Heart right ventricle (tissue), 16 donors: ENCODE measurements around the gene ERBB3. TPM values are rescaled to one million over a fixed set of nuclear protein-coding genes. Genes with fewer than 3 reads are reported as not detected.
A peak's percentile ranks its signal among the peaks of the same experiment; 100 is the strongest.

Experiments
- ATAC-seq, 8 donors: fragments of 200-7000 bp; cut with Tn5 transposase; one replicate each; pipeline ENCODE4 v1.9.1; 2020; ENCODE audit warnings: mild to moderate bottlenecking in 8 of 8, moderate library complexity in 8 of 8, moderate number of reproducible peaks in 1 of 8
- DNase-seq, 2 donors: peaks; one replicate each; pipeline ENCODE4 v3.0.0-alpha.2; 2020
- H3K27ac ChIP-seq, 10 donors: fragments of 200-600 bp; sonication (generic) in 2 of 10; one replicate each; pipeline versions ENCODE4 v1.5.0 to v1.8.0; 2020 to 2022; ENCODE audit warnings: mild to moderate bottlenecking in 3 of 10
- H3K27me3 ChIP-seq, 7 donors: fragments of 200-600 bp; one replicate each; pipeline ENCODE4 v1.8.0; 2021 to 2022; ENCODE audit warnings: mild to moderate bottlenecking in 2 of 7
- H3K36me3 ChIP-seq, 9 donors: fragments of 200-600 bp; sonication (generic) in 1 of 9; one replicate each; pipeline versions ENCODE4 v1.5.0 to v1.8.0; 2020 to 2022; ENCODE audit warnings: mild to moderate bottlenecking in 2 of 9
- H3K4me1 ChIP-seq, 9 donors: fragments of 200-600 bp; sonication (generic) in 1 of 9; one replicate each; pipeline versions ENCODE4 v1.5.0 to v1.8.0; 2020 to 2022; ENCODE audit warnings: mild to moderate bottlenecking in 4 of 9
- H3K4me3 ChIP-seq, 10 donors: fragments of 200-600 bp; sonication (generic) in 2 of 10; one replicate each; pipeline versions ENCODE4 v1.5.0 to v1.8.0; 2020 to 2022; ENCODE audit warnings: mild to moderate bottlenecking in 7 of 10, moderate library complexity in 2 of 10
- H3K9me3 ChIP-seq, 11 donors: fragments of 200-600 bp in 10 of 11; sonication (generic) in 2 of 11; one replicate each; pipeline versions ENCODE4 v1.5.0 to v1.8.0; 2013 to 2022; ENCODE audit warnings: mild to moderate bottlenecking in 2 of 11, control low read depth in 1 of 11, moderate library complexity in 1 of 11
- WGBS, 2 donors: extraction: QIAGEN DNeasy Blood & Tissue Kit; methylation state at CpG; one replicate each; pipeline ENCODE4 v1.1.7; 2013; ENCODE audit warnings: inconsistent platforms in 1 of 2; 5-methylcytosine and 5-hydroxymethylcytosine counted together
- intact Hi-C, 10 donors: fragments of 100-400 bp; cut with DNase I; formaldehyde crosslinking; loops; one replicate each; pipeline versions ENCODE4 v1.11.1 to v1.14.2; 2022
- polyA plus RNA-seq, 2 donors: library from polyadenylated mRNA; stranded (reverse); fragments of 200-250 nt; gene quantifications; one replicate each; pipeline ENCODE4 v1.2.3, GENCODE V29; 2013
- total RNA-seq, 10 donors: library from RNA; stranded (reverse); fragmentation: NEBNext Ultra II Directional in 3 of 10; extraction: Animal tissue kit (Norgen Biotek cat#: 25700) in 3 of 10; gene quantifications; one replicate each; pipeline versions ENCODE4 v1.2.1 to v1.2.4, GENCODE V29; 2021 to 2023
- TF ChIP-seq, protein P1 (sequence below), 9 donors: fragments of 200-600 bp; sonication (generic) in 2 of 9; IDR thresholded peaks; one replicate each; pipeline versions ENCODE4 v1.5.0 to v1.8.0; 2021 to 2022; ENCODE audit warnings: antibody characterized with exemption in 9 of 9, mild to moderate bottlenecking in 5 of 9, moderate library complexity in 1 of 9
- donor health status: Arrhythmogenic right ventricular cardiomyopathy.
- donor health status: ischemic (EF 13 %, LVEDD 7.1; RV severe dilation, severe dysfunction).
- donor health status: healthy with polysubstance abuse.
- donor health status: DM: no; HTN: yes; CAD: no.
- donor health status: DM: no; HTN: no; CAD: no.
- donor health status: ischemic (EF 25% LVEDD 6.9; RV normal size, moderate dysfunction).
- donor health status: ischemic (EF 25% LVEDD 5.7; RV mildly dilated, moderate dysfunction).
- donor health status: healthy.
- donor health status: DM: yes; HTN: yes; CAD: no.
- donor health status: Ischemic cardiomyopathy.
- donor health status: ischemic (EF 35%, LVEDD 5.7; RV mildly dilated, moderate dysfunction).
- donor health status: nonischemic (EF 11% LVEDD 7.7; RV severe dilation, severe dysfunction).
- donor health status: DM: yes; HTN: yes; CAD: no.
- donor health status: PGD.
- donor health status: ischemic (EF 29% LVEDD 5.4; RV normal size, mild dysfunction).
- donor health status: nonischemic (EF 23%, LVEDD 6.1; RV moderate dilation, normal function).

Gene ERBB3
- total and polyA plus RNA-seq, 12 donors = 0.80 to 7.8 (median 2.9) TPM

DNA sequence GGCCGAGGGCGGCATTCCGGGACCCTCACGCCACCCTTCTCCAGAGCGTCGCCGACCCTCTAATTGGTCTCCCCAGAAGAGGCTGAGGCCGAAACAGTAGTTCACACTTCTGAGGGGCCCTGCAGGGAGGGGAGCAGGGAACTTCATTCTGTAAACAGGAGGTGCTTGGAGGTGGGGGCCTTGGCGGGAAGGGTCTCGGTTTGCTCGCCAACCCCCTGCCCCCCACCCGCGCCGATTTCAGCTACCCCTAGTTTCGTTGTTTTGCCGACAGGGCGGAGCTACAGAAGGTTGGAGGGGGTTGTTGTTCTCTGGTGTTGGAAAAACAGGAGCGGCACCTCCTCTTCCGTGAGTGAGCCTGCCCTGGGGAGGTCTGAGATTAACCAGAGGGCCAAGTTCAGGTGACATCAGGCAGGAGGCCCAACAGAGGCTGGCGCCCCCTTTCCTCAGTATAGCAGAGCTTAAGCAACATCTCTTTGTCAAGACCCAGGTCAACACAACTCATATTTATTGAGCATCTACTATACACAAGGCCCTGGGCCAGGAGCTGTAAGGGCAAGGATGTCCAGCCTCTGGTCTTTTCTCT, 682 bp downstream of the ERBB3 start:
- WGBS, 2 donors = 34 to 35% methylated on average over 20 of the region's 20 CpGs
- Histone ChIP-seq H3K4me1 (peaks cover 0 to 23% (median 18%) of the 10 kb centered on the region in 9 donors), H3K9me3 (no peaks in the 10 kb centered on the region), H3K36me3 (no peaks in the 10 kb centered on the region), H3K4me3 (peak overlapping the region in 9 of 10 donors; percentile 32 to 70 (median 57)), H3K27me3 (peaks cover 0 to 32% (median 9%) of the 10 kb centered on the region in 7 donors), H3K27ac (no peak overlapping the region)
- intact Hi-C loops = no loop called here
- TF ChIP-seq, protein P1, sequence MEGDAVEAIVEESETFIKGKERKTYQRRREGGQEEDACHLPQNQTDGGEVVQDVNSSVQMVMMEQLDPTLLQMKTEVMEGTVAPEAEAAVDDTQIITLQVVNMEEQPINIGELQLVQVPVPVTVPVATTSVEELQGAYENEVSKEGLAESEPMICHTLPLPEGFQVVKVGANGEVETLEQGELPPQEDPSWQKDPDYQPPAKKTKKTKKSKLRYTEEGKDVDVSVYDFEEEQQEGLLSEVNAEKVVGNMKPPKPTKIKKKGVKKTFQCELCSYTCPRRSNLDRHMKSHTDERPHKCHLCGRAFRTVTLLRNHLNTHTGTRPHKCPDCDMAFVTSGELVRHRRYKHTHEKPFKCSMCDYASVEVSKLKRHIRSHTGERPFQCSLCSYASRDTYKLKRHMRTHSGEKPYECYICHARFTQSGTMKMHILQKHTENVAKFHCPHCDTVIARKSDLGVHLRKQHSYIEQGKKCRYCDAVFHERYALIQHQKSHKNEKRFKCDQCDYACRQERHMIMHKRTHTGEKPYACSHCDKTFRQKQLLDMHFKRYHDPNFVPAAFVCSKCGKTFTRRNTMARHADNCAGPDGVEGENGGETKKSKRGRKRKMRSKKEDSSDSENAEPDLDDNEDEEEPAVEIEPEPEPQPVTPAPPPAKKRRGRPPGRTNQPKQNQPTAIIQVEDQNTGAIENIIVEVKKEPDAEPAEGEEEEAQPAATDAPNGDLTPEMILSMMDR (IDR thresholded peaks at IDR 0.05) = no peak
- DNase-seq (no peak), ATAC-seq (no peak)

DNA sequence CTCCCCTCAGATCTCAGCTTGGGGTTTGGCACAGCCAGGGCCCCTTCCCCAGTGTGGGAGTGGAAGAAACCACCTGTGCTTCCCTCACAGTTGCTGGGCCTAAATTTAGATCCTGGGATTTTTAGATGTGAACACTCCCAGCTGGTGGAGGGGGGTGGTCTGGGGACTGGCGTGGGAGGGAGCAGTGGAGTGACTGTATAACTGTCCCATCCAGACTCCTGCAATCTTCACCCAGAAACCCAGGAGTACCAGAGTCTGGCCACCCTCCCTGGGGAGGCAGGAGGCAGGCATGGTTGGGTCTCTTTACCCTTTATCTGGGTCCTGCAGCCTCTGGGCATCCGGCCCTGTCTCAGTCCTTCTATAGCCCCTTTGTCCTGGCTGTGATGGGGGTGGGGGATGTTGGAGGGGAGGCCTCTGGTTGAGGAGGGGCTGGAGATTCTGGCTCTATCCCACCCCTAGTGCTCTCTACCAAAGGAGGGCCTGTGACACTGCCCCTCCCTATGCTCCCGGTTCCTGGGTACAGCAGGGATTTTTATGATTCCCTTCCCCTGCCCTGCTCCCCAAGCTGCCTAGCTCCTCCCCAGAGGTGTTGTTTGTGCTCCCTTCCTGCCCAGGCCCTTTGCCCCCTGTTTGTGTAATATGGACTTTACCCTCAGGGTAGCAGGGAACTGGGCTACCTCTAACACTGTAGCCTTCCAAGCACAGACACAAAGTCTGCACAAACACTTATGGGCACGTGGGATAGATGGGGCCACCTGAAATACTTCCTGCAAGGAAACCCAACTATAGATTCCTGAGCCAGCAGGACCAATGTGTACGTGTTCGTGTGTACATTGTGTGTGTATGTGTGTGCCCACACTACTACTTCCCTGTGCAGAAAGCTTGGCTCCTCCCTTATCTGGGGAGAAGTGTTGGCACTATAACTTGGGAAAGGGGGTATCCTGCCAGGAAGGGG, 1.7 kb downstream of the ERBB3 start:
- TF ChIP-seq, protein P1 (IDR thresholded peaks at IDR 0.05) = no peak
- intact Hi-C loops = no loop called here
- DNase-seq (no peak), ATAC-seq (no peak)
- no peak overlapping the region for H3K27ac ChIP-seq
- H3K36me3 ChIP-seq = no peaks in the 10 kb centered on the region
- peaks cover 0 to 26% (median 18%) of the 10 kb centered on the region in 9 donors for H3K4me1 ChIP-seq
- peaks cover 0 to 32% (median 9%) of the 10 kb centered on the region in 7 donors for H3K27me3 ChIP-seq
- WGBS, 2 donors = 49 to 50% methylated on average over 6 of the region's 6 CpGs
- no peaks in the 10 kb centered on the region for H3K9me3 ChIP-seq
- no peak overlapping the region for H3K4me3 ChIP-seq

DNA sequence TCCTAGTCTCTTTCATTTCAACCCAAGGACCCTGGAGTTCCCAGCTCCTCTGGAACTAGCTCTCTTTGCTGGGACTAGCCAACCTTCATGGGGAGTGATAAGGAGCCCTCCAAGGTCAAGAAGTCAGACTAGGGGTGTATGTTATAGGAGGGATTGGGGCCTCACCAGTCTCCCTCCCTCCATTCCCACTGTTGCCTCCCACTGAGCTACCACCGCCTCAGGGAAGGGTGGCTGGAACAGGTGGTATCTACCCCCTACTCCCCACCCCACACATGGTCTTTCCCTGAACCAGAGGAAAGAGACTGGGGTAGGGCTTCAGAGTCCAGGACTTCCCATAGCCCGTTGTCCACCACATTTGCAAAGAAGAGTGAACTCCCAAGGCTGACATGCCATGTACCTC, 2.4 kb downstream of the ERBB3 start:
- Histone ChIP-seq H3K27ac (no peak overlapping the region), H3K9me3 (no peaks in the 10 kb centered on the region), H3K4me3 (no peak overlapping the region), H3K36me3 (no peaks in the 10 kb centered on the region), H3K4me1 (peaks cover 0 to 33% (median 18%) of the 10 kb centered on the region in 9 donors), H3K27me3 (peaks cover 0 to 32% (median 9%) of the 10 kb centered on the region in 7 donors)
- no peak for DNase-seq
- ATAC-seq = no peak
- 81 to 82% methylated on average over 2 of the region's 2 CpGs for WGBS, 2 donors
- TF ChIP-seq, protein P1 (IDR thresholded peaks at IDR 0.05) = no peak
- intact Hi-C loops = no loop called here

DNA sequence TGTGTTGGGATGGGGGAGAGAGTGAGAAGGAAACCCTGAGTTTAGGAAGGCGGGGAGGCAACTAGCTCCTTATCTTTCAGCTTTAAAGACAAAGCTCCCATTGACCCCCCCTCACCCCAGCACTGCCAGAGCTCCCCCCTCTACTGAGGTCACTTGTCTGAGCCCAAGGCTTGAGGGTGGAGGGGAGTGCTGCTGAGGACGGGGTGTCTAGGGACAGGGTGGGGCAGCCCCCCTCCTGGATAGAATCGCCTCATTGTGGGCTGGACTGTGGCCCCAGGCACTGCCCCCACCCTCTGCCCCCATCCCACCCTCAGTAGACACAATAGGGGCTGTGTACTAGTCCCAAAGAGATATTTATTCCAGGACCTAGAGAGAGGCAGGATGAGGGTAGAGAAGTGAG, 3.0 kb downstream of the ERBB3 start:
- Histone ChIP-seq H3K4me3 (no peak overlapping the region), H3K27ac (no peak overlapping the region), H3K36me3 (no peaks in the 10 kb centered on the region), H3K4me1 (peaks cover 0 to 36% (median 18%) of the 10 kb centered on the region in 9 donors), H3K27me3 (peaks cover 0 to 32% (median 9%) of the 10 kb centered on the region in 7 donors), H3K9me3 (no peaks in the 10 kb centered on the region)
- WGBS, 2 donors = 60 to 63% methylated on average over 3 of the region's 3 CpGs
- ATAC-seq = peak in 1 of 8 donors; percentile 2
- TF ChIP-seq, protein P1 (IDR thresholded peaks at IDR 0.05) = no peak
- no peak for DNase-seq
- intact Hi-C loops = no loop called here
